ENCODE measurements around the gene CDH20.

- TF ChIP-seq CTCF (conservative IDR thresholded peaks at IDR 0.05; ENCODE audit: low read depth, low read length) (no peak), CEBPB (IDR thresholded peaks at IDR 0.05; ENCODE audit: low read depth, low read length) (no peak), RAD21 (IDR thresholded peaks at IDR 0.05; ENCODE audit: low read length) (no peak), MXI1 (IDR thresholded peaks at IDR 0.05; ENCODE audit: borderline replicate concordance, low read depth, low read length) (no peak), CHD1 (IDR thresholded peaks at IDR 0.05; ENCODE audit: low read depth, low read length) (no peak), MAZ (IDR thresholded peaks at IDR 0.05; ENCODE audit: borderline replicate concordance, low read depth, low read length) (no peak), POLR2A (IDR thresholded peaks at IDR 0.05; ENCODE audit: low read depth, low read length) (no peak), USF2 (IDR thresholded peaks at IDR 0.05; ENCODE audit: low read depth, low read length) (no peak), RCOR1 (IDR thresholded peaks at IDR 0.05; ENCODE audit: insufficient replicate concordance, low read length) (no peak), RFX5 (IDR thresholded peaks at IDR 0.05; ENCODE audit: low read depth, low read length) (no peak), NFE2L2 (IDR thresholded peaks at IDR 0.05; ENCODE audit: low read depth, low read length) (no peak), BHLHE40 (IDR thresholded peaks at IDR 0.05; ENCODE audit: low read depth, low read length) (no peak), ELK1 (IDR thresholded peaks at IDR 0.05; ENCODE audit: borderline replicate concordance, low read depth, low read length) (no peak), MAFK (IDR thresholded peaks at IDR 0.05; ENCODE audit: low read depth, low read length) (no peak)
Measured at GRCh38 chr18:61471541-61471940, 138.3 kb downstream of the CDH20 start.
